ENCODE measurements around the gene UQCR10. TPM values are rescaled to one million over a fixed set of nuclear protein-coding genes. Genes with fewer than 3 reads are reported as not detected.
A peak's percentile ranks its signal among the peaks of the same experiment; 100 is the strongest.

The UQCR10 gene
- total RNA-seq, 2 experiments from 2014 or later, result 81.4 to 87.4 TPM

GRCh38 chr22:29727131-29727523, 40.0 kb upstream of the UQCR10 start:
- ChIA-PET CTCF (no interaction called here), POLR2A (no interaction called here)
- peak; percentile 38 for DNase-seq
- Mint-ChIP-seq H3K36me3 (no peaks in the 10 kb centered on the region), H3K27me3 (peaks cover 3% of the 10 kb centered on the region), H3K4me1 (ENCODE audit: low read depth) (no peaks in the 10 kb centered on the region), H3K27ac (no peak overlapping the region), H3K9me3 (no peaks in the 10 kb centered on the region), H3K4me3 (no peak overlapping the region)
- intact Hi-C loops (cut with micrococcal nuclease), result no loop called here

- Mint-ChIP-seq H3K27me3 (peaks cover 3% of the 10 kb centered on the region), H3K36me3 (no peaks in the 10 kb centered on the region), H3K9me3 (no peaks in the 10 kb centered on the region), H3K27ac (no peak overlapping the region), H3K4me3 (no peak overlapping the region), H3K4me1 (ENCODE audit: low read depth) (no peaks in the 10 kb centered on the region)
- ChIA-PET POLR2A (no interaction called here), CTCF (interaction anchor here (1.4 kb wide), 1 partner anchor 8 kb away, joined by 3 read pairs; no protein-coding TSS in a partner anchor)
- DNase-seq, result no peak
- intact Hi-C loops (cut with micrococcal nuclease), result no loop called here
These were observed 38.0 kb upstream of the UQCR10 start for GRCh38 chr22:29729161-29729560.

GRCh38 chr22:29731058-29731850, 35.9 kb upstream of the UQCR10 start:
- Mint-ChIP-seq H3K4me1 (ENCODE audit: low read depth) (no peaks in the 10 kb centered on the region), H3K27me3 (peaks cover 3% of the 10 kb centered on the region), H3K4me3 (no peak overlapping the region), H3K27ac (no peak overlapping the region), H3K36me3 (no peaks in the 10 kb centered on the region), H3K9me3 (no peaks in the 10 kb centered on the region)
- CTCF ChIA-PET, result interaction anchor here (1.0 kb wide), 1 partner anchor 357 kb away, joined by 3 read pairs; no protein-coding TSS in a partner anchor
- intact Hi-C loops (cut with micrococcal nuclease), result no loop called here
- no peak for DNase-seq
- POLR2A ChIA-PET, result no interaction called here

DNA sequence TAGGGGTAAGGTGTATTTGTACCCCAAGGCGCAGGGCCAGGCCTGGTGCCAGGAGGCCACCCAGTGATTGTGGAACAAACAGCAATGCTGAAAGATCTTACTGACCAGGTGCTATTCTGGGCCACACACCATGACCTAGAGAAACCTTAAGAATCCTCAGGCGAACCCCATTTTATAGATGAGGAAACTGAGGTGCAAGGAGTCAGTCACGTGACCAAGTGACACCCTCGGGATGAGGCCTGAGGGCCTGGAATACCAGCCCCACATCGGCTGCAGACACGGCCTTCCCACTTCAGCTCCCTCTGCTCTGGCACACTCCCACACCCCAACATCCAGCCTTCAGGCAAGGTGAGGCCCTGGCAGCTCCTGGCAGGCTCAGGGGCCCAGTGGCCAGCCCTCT, 34.3 kb upstream of the UQCR10 start:
- no peaks in the 10 kb centered on the region for H3K9me3 Mint-ChIP-seq
- H3K27me3 Mint-ChIP-seq, result no peaks in the 10 kb centered on the region
- no peaks in the 10 kb centered on the region for H3K4me1 Mint-ChIP-seq (ENCODE audit: low read depth)
- no peaks in the 10 kb centered on the region for H3K36me3 Mint-ChIP-seq
- intact Hi-C loops (cut with micrococcal nuclease), result no loop called here
- no peak for DNase-seq
- H3K4me3 Mint-ChIP-seq, result no peak overlapping the region
- CTCF ChIA-PET, result no interaction called here
- H3K27ac Mint-ChIP-seq, result no peak overlapping the region
- POLR2A ChIA-PET, result no interaction called here

GRCh38 chr22:29733362-29734201, 33.6 kb upstream of the UQCR10 start:
- no peak for DNase-seq
- H3K9me3 Mint-ChIP-seq, result no peaks in the 10 kb centered on the region
- CTCF ChIA-PET, result no interaction called here
- no peaks in the 10 kb centered on the region for H3K27me3 Mint-ChIP-seq
- no peak overlapping the region for H3K27ac Mint-ChIP-seq
- no peaks in the 10 kb centered on the region for H3K36me3 Mint-ChIP-seq
- POLR2A ChIA-PET, result no interaction called here
- no peak overlapping the region for H3K4me3 Mint-ChIP-seq
- no peaks in the 10 kb centered on the region for H3K4me1 Mint-ChIP-seq (ENCODE audit: low read depth)
- intact Hi-C loops (cut with micrococcal nuclease), result no loop called here

DNA sequence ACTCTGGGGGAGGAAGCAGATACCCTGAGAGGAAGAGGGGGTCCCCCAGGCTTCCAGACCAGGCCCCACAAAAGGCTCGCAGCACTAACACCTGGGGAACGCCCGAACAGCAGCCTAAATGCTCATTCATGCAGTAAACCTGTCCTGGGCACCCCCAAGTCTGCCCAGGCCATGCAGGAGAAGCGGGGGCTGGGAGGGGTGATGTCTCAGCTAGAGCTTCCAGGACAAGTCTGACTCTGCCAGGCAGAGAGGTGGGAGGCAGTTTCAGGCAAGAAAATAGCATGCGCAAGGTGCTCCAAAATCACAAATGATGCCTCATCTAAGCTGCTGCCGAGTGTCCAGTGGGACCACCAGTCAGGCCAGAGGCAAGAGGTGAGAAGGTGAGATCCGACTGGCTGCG, 32.8 kb upstream of the UQCR10 start:
- intact Hi-C loops (cut with micrococcal nuclease), result no loop called here
- Mint-ChIP-seq H3K4me1 (ENCODE audit: low read depth) (no peaks in the 10 kb centered on the region), H3K4me3 (no peak overlapping the region), H3K36me3 (no peaks in the 10 kb centered on the region), H3K27ac (no peak overlapping the region), H3K27me3 (no peaks in the 10 kb centered on the region), H3K9me3 (no peaks in the 10 kb centered on the region)
- ChIA-PET CTCF (no interaction called here), POLR2A (no interaction called here)
- DNase-seq, result no peak

- Mint-ChIP-seq H3K36me3 (no peaks in the 10 kb centered on the region), H3K27ac (no peak overlapping the region), H3K4me1 (ENCODE audit: low read depth) (no peaks in the 10 kb centered on the region), H3K9me3 (no peaks in the 10 kb centered on the region), H3K27me3 (no peaks in the 10 kb centered on the region), H3K4me3 (no peak overlapping the region)
- intact Hi-C loops (cut with micrococcal nuclease), result no loop called here
- POLR2A ChIA-PET, result no interaction called here
- CTCF ChIA-PET, result no interaction called here
- no peak for DNase-seq
These were observed 32.3 kb upstream of the UQCR10 start for GRCh38 chr22:29734838-29735237.

DNA sequence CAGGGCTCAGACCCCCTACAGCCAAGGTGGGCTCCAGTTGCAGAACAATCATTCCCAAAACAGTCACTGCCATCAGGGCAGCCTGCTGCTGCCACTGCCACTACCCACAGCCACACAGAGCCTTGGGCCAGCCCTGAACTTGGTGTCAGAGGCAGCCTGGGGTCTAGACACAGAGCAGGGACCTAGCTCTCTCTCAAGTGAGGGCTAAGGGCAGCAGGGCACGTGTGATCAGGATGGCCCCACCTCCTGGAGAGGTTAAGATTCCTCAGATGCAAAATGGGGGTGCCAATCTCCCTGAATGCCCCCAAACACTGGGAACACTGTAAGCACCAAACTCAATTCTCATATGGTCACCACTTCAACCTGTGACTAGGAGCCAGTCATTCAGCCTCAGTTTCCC, 31.8 kb upstream of the UQCR10 start:
- ChIA-PET POLR2A (no interaction called here), CTCF (no interaction called here)
- Mint-ChIP-seq H3K27ac (no peak overlapping the region), H3K4me3 (no peak overlapping the region), H3K27me3 (no peaks in the 10 kb centered on the region), H3K9me3 (no peaks in the 10 kb centered on the region), H3K4me1 (ENCODE audit: low read depth) (no peaks in the 10 kb centered on the region), H3K36me3 (no peaks in the 10 kb centered on the region)
- intact Hi-C loops (cut with micrococcal nuclease), result no loop called here
- DNase-seq, result no peak

DNA sequence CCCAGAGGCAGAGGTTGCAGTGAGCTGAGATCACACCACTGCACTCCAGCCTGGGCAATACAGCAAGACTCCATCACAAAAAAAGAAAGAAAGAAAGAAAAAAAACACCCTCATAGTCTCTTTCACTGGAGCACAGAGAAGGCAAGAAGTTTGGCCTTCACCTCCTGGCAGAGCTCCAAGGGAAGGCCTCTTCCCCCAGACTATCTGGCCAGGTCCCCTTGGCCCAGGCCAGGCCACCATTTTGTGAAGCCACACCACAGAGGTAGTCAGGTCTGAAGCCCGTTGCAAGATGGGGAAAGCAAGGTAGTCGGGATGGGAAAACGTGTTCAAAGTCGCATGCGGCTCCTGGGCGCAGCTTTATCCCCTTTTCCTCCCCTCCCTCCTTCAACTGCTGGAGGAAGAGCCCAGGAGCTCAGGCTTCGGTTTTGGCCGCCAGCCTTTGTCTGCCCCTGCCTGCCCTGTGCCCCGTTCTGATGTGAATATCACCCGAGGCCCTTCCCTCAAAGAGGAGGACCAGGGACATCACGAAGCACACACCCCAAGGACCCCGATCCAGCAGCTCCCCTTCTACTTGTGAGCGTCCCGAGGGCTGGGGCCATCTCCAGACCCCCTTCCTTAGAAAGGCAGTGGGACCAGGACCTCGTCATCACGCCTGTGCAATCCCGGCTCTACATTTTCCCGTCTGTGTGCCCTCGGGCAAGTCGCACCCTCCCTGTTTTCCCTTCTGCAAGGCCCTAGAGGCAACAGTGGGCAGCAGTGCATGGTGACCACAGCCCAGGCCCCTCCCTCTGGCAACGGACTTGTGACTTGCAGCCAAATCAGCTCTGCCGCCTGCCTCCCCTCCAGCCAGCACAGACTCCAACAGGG, 29.7 kb upstream of the UQCR10 start:
- ChIA-PET POLR2A (no interaction called here), CTCF (interaction anchor here (0.7 to 1.2 kb wide), 2 partner anchors 9 to 33 kb away, joined by 3 to 4 read pairs; no protein-coding TSS in a partner anchor)
- H3K4me3 Mint-ChIP-seq, result no peak overlapping the region
- intact Hi-C loops (cut with micrococcal nuclease), result no loop called here
- H3K27me3 Mint-ChIP-seq, result no peaks in the 10 kb centered on the region
- no peaks in the 10 kb centered on the region for H3K4me1 Mint-ChIP-seq (ENCODE audit: low read depth)
- no peaks in the 10 kb centered on the region for H3K36me3 Mint-ChIP-seq
- DNase-seq, result no peak
- H3K9me3 Mint-ChIP-seq, result no peaks in the 10 kb centered on the region
- H3K27ac Mint-ChIP-seq, result no peak overlapping the region

DNA sequence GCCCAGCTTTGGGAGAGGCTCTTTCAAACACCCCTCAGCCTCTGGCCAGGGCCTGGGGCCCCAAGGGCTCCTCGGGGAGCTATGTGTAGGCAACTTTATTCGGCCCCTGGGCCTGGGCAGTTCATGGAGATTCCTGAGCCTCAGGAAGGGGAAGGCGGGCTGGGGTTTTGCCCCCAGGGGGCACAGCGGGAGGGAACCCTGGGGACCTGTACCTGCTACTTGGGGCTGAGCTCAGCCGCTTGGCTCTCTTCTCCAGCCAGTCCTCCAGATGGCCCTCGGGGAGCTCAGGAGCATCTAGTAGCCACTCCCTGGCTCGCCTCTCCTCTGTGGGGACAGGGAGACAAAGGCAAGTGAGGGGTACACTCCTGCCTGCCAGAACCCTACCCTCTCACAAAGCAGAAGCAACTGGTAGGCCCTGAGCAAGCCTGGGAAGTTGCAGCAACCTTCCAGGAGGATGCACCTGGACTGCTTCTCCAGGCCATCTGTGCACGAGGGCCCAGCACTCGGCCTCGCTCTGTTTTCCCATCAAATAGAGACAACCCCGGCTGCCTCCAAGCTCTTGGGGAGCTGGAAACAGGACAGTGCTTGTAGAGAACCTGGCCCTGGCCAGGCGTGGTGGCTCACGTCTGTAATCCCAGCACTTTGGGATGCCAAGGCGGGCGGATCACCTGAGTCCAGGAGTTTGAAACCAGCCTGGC, 28.9 kb upstream of the UQCR10 start:
- no peak overlapping the region for H3K4me3 Mint-ChIP-seq
- CTCF ChIA-PET, result interaction anchor here (0.7 to 1.2 kb wide), 2 partner anchors 10 to 34 kb away, joined by 3 to 4 read pairs; no protein-coding TSS in a partner anchor
- H3K9me3 Mint-ChIP-seq, result no peaks in the 10 kb centered on the region

GRCh38 chr22:29739346-29739875, 27.8 kb upstream of the UQCR10 start:
- Mint-ChIP-seq H3K27me3 (no peaks in the 10 kb centered on the region), H3K36me3 (no peaks in the 10 kb centered on the region), H3K9me3 (no peaks in the 10 kb centered on the region), H3K4me1 (ENCODE audit: low read depth) (no peaks in the 10 kb centered on the region), H3K4me3 (no peak overlapping the region), H3K27ac (no peak overlapping the region)
- ChIA-PET POLR2A (no interaction called here), CTCF (no interaction called here)
- intact Hi-C loops (cut with micrococcal nuclease), result no loop called here
- DNase-seq, result no peak

More for the DNA sequence above, 28.9 kb upstream of the UQCR10 start:
- H3K27ac Mint-ChIP-seq, result no peak overlapping the region
- intact Hi-C loops (cut with micrococcal nuclease), result no loop called here
- H3K36me3 Mint-ChIP-seq, result no peaks in the 10 kb centered on the region
- no peaks in the 10 kb centered on the region for H3K27me3 Mint-ChIP-seq
- DNase-seq, result no peak
- H3K4me1 Mint-ChIP-seq (ENCODE audit: low read depth), result no peaks in the 10 kb centered on the region
- POLR2A ChIA-PET, result no interaction called here
